Daoy (cell line): ENCODE data around the gene TMPRSS3. TPM values are rescaled to one million over a fixed set of nuclear protein-coding genes. Genes with fewer than 3 reads are reported as not detected.
A peak's percentile ranks its signal among the peaks of the same experiment; 100 is the strongest.

Experiments used
- DNase-seq: peaks from one replicate; pipeline ENCODE4 v3.0.0-alpha.2; 2015; ENCODE audit warnings: low read depth
- total RNA-seq: library from RNA; depleted of rRNA; stranded (reverse); fragments of >200 nt; shearing (Covaris generic); gene quantifications from 2 replicates; pipeline ENCODE4 v1.2.3, GENCODE V29; 2014

TMPRSS3 gene
- total RNA-seq, 1 experiment from 2014 or later, result 8.7 TPM

- peak; percentile 48 for DNase-seq
Observed at GRCh38 chr21:42373196-42373907, 22.5 kb downstream of the TMPRSS3 start.

DNA sequence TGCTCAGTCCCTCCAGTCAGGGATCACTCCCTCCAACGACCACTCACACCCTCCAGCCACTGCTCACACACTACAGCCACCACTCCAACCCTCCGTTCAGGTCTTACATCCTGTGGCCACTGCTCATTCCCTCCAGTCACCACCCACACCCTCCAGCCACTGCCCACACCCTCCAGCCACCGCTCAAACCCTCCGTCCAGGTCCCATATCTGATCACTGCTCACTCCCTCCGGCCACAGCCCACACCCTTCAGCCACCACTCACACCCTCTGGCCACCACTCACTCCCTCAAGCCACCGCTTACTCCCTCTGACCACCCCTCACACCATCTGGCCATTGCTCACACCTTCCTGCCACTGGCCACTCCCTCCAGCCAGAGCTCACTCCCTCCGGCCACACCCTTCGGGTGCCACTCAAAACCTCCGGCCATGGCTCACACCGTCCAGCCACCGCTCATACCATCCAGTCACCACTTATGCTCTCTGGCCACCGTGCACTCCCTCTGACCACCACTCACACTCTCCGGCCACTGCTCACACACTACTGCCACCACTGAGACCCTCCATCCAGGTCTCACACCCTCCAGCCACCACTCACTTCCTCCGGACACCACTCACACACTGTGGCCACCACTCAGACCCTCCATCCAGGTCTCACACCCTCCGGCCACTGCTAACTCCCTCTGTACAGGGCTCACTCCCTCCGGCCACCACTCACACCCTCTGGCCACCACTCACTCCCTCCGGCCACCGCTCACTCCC lies 24.8 kb downstream of the TMPRSS3 start:
- no peak for DNase-seq

DNA sequence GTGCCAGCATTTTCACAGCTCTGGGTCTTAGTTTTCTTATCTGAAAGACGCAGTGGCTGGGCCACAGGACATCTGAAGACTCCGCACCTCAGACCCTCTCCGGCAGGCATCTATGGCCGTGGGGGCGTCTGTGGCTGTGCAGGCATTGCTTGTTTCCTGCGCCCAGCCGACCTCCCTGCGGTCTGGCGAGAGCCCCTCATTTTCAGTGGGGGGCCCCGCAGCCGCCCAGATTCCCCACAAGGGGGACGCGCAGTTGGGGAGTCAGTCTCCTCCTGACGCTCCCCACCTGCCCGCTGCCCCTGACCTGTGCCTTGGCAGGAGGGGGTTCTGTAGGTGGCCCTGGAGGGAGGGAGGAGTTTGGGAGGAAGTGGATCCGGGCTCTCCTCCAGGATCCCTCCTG lies 26.0 kb downstream of the TMPRSS3 start:
- no peak for DNase-seq

- DNase-seq, result no peak
Observed at GRCh38 chr21:42367367-42368165, 28.3 kb downstream of the TMPRSS3 start.

DNA sequence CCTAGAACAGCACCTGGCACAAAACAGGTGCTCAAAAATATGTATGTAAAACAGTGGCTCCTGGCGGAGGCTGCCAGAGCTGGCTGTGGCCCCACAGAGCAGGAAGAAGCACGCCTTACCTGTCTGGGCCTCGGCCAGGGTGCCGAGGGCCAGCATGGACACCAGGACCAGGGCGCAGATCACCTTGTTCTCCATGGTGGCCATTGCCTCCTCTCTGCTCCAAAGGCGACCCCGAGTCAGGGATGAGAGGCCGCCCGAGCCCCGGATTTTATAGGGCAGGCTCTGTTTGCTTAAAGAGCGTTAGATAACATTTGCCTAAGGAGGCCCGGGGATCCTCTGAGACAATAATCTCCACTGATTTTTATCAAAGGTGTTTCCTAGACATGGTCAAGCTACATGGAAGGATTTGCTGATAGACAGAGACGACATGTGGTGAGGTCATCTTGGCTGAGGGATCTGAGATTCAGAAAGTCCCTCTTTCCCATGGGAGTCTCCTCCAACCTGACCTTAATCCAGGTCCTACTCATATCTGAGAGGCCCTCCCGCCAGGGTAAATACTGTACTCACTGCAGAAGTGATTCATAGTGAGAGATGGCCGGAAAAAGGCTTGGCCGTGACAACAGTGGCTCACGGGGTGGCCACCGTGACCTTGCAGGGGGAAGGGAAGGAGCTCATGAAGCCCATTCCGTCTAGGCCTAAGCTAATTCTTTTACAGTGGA lies 29.4 kb downstream of the TMPRSS3 start, which contains the start of gene TFF1:
Gene TFF1 (minus strand): TSS at position 244 of the 719 bp plus-strand sequence. CDS start 40 bp downstream, at position 204.
- DNase-seq, result peak; percentile 75

GRCh38 chr21:42365770-42366169 lies 30.1 kb downstream of the TMPRSS3 start:
- no peak for DNase-seq

DNA sequence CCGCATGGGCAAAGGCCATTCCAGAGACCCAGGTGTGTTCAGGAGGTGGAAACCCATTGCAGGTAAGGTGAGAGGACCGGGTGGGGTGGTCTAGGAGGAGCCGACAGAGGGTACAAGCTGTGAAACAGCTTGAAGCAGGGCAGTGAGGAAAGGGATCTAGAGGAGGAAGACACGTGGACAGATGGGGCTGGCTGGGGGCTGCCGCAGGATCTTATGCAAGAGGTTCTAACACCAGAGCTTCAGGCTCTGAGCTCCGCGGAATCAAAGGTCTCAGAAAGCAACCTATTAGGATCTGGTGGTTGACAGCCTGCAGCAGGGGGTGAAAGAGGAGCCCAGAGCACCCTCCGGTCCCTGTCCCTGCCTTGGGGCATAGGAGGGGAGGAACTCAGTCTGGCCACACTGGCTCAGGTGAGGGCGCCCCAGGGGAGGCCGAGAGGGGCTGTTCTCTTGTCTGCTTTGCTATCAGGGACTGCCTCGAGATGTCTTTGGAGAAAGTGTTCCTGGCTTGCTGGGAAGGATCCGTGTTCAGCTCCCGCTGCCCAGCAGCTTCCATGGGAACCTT lies 31.5 kb downstream of the TMPRSS3 start:
- no peak for DNase-seq

GRCh38 chr21:42363312-42363711 lies 32.5 kb downstream of the TMPRSS3 start:
- no peak for DNase-seq

DNA sequence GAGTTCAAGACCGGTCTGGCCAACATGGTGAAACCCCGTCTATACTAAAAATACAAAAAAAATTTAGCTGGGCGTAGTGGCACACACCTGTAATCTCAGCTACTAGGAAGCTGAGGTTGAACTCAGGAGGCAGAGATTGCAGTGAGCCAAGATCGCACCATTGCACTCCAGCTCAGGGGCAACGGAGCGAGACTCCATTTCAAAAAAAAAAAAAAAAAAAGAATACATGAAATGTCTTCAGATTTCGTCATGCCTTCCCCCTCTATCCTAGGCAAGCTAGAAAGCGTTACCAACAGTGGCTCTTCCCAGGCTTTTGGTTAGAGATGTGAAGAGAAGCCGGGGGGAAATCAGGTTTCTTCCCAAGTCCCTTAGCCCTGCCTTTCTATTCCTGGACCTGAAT lies 33.2 kb downstream of the TMPRSS3 start:
- no peak for DNase-seq

GRCh38 chr21:42362198-42362597 lies 33.7 kb downstream of the TMPRSS3 start:
- no peak for DNase-seq

GRCh38 chr21:42361286-42361685 lies 34.6 kb downstream of the TMPRSS3 start:
- DNase-seq, result no peak

DNA sequence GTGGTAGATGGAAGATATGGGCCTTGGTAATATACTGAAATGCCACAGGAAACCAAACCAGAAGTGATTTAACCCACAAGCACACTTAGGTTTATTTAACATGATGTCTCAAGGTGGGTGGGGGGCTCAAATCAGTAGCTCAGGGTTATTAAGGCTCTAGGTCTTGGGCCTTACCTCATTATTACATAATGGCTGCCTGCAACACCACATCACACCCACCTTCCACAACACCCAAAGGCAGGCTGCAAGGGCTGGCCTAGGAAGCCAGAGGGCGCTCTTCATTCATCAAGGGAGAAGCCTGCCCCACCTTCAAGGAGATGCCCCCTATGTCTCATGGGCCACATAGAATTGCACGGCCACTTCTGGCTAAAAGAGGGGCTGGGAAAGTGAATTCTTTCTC lies 35.5 kb downstream of the TMPRSS3 start:
- peak; percentile 23 for DNase-seq

DNA sequence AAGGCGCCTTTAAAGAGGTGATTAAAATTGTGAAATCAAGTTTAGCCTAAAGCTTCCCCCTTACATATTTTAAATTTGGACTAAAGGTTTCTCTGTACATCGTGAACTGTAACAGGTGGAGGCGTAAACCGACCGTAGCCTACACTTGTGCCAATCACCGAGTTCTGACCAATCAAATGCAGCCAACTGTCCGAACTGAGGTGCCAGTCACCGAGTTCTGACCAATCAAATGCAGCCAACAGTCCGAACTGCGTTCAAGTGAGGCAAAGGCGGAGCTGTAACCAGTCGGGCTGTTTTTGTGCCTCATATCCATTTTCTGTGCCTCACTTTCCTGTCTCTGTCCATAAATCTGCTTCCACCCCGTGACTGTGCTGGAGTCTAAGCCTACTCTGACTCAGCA lies 36.9 kb downstream of the TMPRSS3 start:
- DNase-seq, result peak; percentile 52

GRCh38 chr21:42358261-42358660 lies 37.6 kb downstream of the TMPRSS3 start:
- no peak for DNase-seq

GRCh38 chr21:42357307-42357706 lies 38.5 kb downstream of the TMPRSS3 start:
- DNase-seq, result no peak

GRCh38 chr21:42356650-42357049 lies 39.2 kb downstream of the TMPRSS3 start:
- DNase-seq, result no peak

DNA sequence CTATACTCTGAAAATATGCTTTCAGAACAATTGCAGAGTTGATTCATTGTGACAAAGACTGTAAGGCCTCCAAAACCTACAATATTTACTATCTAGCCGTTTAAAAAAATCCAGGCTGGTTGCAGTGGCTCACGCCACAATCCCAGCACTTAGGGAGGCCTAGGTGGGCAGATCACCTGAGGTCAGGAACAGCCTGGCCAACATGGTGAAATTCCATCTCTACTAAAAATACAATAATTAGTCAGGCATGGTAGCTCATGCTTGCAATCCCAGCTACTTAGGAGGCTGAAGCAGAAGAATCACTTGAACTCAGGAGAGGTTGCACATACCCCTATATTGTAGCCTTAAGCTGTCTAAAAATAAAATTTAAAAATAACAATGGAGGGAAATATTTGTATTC lies 39.8 kb downstream of the TMPRSS3 start:
- no peak for DNase-seq

DNA sequence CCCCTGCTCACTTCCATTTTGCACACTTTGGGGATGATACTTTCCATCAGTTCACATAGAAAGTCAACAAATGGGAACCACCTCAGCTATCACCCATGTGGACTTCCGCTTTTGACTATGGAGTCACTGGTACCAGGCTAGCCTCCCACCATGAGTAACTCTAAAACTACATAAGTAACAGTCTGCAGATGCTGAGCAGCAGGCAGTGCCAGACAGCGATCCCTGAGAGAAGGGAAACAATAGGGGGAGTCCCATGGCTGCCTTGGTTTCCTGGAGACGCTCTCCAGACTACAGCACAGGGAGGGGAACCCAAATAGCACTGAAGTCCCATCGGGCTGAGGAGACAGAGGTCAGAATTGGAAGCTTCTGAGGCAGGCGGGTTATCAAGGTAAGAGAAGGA lies 42.2 kb downstream of the TMPRSS3 start:
- DNase-seq, result no peak

DNA sequence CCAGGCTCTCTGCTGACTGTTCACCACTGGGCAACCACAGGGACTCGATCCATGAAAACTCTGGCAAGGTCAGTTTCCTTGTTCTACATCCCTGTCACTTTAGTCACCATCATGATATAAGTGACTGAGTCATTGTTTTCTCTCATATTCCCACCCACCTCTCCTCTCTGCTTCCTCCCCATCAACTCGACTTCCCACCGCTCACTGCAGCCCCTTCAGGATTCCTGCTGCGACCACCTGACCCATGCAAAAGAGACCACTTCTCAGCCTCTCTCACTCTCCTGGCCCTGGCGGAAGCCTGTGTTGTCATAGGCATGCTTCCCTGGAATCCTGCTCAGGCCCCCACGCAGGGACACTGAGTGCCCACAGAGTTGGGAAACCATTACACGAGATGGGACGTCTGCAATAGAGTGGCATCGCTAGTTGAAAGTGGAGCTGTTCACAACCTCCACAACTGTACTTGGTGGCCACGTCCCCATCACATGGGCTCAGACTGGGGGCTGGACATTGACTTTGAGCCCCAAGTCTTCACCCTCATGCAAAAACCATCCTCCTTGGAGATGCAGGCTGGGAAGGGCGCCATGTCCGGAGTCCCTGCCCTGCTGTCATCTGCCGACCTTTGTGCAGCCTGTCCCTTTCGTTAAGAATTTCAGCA lies 43.3 kb downstream of the TMPRSS3 start:
- DNase-seq, result peak; percentile 51

GRCh38 chr21:42351626-42352440 lies 44.0 kb downstream of the TMPRSS3 start:
- no peak for DNase-seq
